WERI-Rb-1 (cell line): Measurements from ENCODE around the gene MMP2.

Experiments used
- DNase-seq: peaks from one replicate; pipeline ENCODE4 v3.0.0-alpha.2; 2020
- H3K27ac ChIP-seq: fragments of 250-450 bp; sonication (Bioruptor Pico); 2 replicates; pipeline ENCODE4 v1.5.1; 2020; ENCODE audit warnings: mild to moderate bottlenecking, moderate library complexity
- H3K27me3 ChIP-seq: fragments of 250-450 bp; sonication (Bioruptor Pico); 2 replicates; pipeline ENCODE4 v1.5.1; 2021; ENCODE audit warnings: mild to moderate bottlenecking, low read depth, moderate library complexity; ENCODE audit not compliant: insufficient read depth, severe bottlenecking
- H3K36me3 ChIP-seq: fragments of 250-450 bp; sonication (Bioruptor Pico); 2 replicates; pipeline ENCODE4 v1.5.1; 2020; ENCODE audit warnings: mild to moderate bottlenecking, moderate library complexity
- H3K4me3 ChIP-seq: 2 replicates; pipeline ENCODE4 v1.5.1; 2011; ENCODE audit warnings: low read depth, mild to moderate bottlenecking, control low read depth, low read length
- H3K9me3 ChIP-seq: fragments of 250-450 bp; sonication (Bioruptor Pico); 2 replicates; pipeline ENCODE4 v1.5.1; 2021; ENCODE audit warnings: mild to moderate bottlenecking, moderate library complexity; ENCODE audit not compliant: severe bottlenecking
- TF ChIP-seq, protein P1 (sequence below): IDR thresholded peaks from 2 replicates; pipeline ENCODE4 v1.5.1; 2011; ENCODE audit warnings: low read depth, mild to moderate bottlenecking, control low read depth, inconsistent platforms, low read length

MMP2 gene

DNA sequence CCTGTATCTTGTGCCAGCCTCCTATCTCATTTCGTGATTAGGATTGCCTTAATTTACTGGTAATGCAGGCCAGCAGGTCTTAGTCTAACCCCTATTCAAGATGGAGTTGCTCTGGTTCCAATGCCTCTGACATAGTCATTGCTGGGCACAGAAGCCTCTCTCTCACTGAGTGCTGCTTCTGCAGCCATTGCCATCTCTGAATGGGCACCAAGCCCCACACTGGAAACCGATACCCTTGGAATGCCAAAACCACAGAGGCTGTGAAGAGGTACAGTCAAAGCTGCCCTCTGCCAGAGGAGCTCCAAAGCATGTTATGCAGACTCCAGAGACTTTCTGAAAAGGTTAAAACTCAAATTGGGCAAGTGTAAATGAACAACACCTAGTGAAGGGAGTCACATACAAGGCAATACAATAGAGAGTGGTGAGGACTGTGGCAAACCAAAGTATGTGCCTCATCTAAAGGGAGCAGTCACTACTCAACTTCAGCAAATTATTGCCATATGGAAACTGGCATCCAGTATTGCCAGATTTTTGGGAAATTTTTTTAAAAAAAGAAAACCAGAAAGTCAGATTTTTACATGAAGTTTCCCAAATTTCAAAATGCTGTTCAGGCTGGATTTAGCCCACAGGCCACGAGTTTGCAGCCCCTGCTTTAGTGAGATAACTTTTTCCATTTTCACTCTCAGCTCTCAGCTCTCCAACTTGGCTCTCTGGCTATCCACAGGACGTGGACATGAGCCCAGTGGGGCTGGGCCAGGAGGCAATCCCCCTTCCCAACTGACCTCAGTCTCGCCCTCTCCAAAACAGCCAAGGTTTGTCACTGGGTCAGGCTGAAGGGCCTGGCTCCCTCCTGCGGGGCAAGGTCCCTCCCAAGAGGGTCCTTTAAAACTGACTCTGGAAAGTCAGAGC, 2.1 kb upstream of the MMP2 start:
- H3K27ac ChIP-seq: no peak overlapping the region
- DNase-seq: no peak
- H3K27me3 ChIP-seq: no peaks in the 10 kb centered on the region
- H3K9me3 ChIP-seq: no peaks in the 10 kb centered on the region
- no peak overlapping the region for H3K4me3 ChIP-seq
- TF ChIP-seq, protein P1, sequence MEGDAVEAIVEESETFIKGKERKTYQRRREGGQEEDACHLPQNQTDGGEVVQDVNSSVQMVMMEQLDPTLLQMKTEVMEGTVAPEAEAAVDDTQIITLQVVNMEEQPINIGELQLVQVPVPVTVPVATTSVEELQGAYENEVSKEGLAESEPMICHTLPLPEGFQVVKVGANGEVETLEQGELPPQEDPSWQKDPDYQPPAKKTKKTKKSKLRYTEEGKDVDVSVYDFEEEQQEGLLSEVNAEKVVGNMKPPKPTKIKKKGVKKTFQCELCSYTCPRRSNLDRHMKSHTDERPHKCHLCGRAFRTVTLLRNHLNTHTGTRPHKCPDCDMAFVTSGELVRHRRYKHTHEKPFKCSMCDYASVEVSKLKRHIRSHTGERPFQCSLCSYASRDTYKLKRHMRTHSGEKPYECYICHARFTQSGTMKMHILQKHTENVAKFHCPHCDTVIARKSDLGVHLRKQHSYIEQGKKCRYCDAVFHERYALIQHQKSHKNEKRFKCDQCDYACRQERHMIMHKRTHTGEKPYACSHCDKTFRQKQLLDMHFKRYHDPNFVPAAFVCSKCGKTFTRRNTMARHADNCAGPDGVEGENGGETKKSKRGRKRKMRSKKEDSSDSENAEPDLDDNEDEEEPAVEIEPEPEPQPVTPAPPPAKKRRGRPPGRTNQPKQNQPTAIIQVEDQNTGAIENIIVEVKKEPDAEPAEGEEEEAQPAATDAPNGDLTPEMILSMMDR: no peak
- no peaks in the 10 kb centered on the region for H3K36me3 ChIP-seq

DNA sequence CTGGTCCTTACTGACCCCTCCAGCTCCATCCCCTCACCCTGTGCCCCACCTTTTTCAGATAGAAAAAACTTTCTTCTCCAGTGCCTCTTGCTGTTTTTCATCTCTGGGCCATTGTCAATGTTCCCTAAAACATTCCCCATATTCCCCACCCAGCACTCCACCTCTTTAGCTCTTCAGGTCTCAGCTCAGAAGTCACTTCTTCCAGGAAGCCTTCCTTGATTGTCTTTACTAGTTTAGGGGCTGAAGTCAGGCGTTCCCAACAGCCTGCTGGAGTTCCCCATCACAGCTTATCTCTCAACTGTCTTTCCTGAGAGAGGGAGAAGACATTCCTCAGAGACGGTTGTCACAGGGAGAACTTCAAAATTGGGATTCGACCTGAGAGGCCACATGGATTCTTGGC, 1.3 kb upstream of the MMP2 start:
- TF ChIP-seq, protein P1: no peak
- Histone ChIP-seq H3K4me3 (no peak overlapping the region), H3K27me3 (no peaks in the 10 kb centered on the region)

DNA sequence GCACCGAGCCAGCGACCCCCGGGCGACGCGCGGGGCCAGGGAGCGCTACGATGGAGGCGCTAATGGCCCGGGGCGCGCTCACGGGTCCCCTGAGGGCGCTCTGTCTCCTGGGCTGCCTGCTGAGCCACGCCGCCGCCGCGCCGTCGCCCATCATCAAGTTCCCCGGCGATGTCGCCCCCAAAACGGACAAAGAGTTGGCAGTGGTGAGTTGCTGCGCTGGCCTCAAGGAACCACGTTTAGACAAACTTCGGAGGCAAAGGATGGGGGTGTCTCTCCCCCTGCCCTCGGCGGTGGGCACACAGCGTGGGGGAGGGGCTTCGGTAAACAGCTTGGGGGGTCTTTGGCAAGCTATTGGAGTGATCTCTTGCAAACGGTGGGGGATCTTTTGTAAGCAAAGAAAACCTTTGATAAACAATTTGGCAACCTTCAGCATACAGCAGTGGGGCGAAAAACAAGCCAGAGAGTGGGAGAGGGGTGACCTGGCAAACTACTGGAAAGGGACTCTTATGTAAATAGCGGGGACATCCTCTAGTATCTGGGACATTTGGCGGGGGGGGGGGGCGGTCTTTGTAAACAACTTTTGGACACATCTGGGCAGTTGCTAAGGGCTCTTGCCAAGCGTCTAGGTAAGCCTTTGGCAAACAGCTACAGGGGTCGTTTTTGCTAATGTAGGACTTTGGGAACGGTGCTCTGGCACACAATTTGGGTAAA, 587 bp downstream of the MMP2 start:
- Histone ChIP-seq H3K27me3 (no peaks in the 10 kb centered on the region), H3K27ac (no peak overlapping the region), H3K36me3 (peaks cover 8% of the 10 kb centered on the region), H3K4me3 (peak overlapping the region; percentile 59), H3K9me3 (no peaks in the 10 kb centered on the region)
- DNase-seq: no peak
- TF ChIP-seq, protein P1: no peak

More for the DNA sequence above, 1.3 kb upstream of the MMP2 start:
- H3K36me3 ChIP-seq: no peaks in the 10 kb centered on the region
- H3K27ac ChIP-seq: no peak overlapping the region
- no peak for DNase-seq
- no peaks in the 10 kb centered on the region for H3K9me3 ChIP-seq

DNA sequence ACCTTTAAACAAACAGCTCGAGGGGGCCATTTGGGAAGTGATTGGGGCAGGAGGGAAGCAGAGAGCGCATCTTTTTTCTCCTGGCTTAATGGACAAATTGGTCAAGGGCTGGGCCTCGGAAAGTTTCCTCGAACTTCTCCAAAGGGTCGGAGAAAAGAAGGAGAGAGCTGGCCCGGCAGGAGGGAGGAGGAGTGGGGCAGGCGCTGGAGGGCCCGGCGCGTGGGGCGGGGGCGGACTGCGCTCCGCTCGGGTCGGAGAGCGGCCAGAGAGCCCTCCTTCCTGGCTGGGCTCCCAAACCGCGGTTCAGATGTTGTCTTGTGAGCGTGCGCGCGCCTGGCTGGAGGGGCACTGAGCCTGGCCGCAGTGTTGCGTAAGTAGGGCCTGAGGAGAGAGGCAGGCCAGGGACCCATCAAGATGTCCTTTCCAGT, 1.2 kb downstream of the MMP2 start:
- Histone ChIP-seq H3K27ac (no peak overlapping the region), H3K27me3 (no peaks in the 10 kb centered on the region), H3K9me3 (no peaks in the 10 kb centered on the region), H3K36me3 (peaks cover 8% of the 10 kb centered on the region), H3K4me3 (no peak overlapping the region)
- TF ChIP-seq, protein P1: no peak
- DNase-seq: no peak

DNA sequence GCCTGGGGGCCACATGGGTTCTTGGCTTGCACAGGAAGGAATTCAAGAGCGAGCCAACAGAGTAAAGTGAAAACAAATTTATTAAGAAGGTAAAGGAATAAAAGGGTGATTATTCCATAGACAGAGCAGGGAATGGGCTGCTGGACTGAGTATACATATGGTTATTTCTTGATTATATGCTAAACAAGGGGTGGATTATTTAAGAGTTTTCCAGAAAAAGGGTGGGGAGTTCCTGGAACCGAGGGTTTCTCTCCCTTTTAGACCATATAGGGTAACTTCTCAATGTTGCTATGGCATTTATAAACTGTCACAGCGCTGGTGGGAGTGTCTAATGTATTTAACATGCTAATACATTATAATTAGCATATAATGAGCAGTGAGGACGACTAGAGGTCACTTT, 2.0 kb downstream of the MMP2 start:
- Histone ChIP-seq H3K27ac (no peak overlapping the region), H3K4me3 (no peak overlapping the region), H3K36me3 (peaks cover 8% of the 10 kb centered on the region), H3K9me3 (no peaks in the 10 kb centered on the region), H3K27me3 (no peaks in the 10 kb centered on the region)
- no peak for DNase-seq
- TF ChIP-seq, protein P1: no peak
